HG03354 (cell line): ENCODE results near the gene OLFM3.

Experiments
- ATAC-seq: cut with Tn5 transposase; IDR thresholded peaks from one replicate; pipeline ENCODE4 v1.9.1; 2021; ENCODE audit warnings: mild to moderate bottlenecking; ENCODE audit not compliant: unreplicated experiment, poor library complexity, severe bottlenecking

The OLFM3 gene

DNA sequence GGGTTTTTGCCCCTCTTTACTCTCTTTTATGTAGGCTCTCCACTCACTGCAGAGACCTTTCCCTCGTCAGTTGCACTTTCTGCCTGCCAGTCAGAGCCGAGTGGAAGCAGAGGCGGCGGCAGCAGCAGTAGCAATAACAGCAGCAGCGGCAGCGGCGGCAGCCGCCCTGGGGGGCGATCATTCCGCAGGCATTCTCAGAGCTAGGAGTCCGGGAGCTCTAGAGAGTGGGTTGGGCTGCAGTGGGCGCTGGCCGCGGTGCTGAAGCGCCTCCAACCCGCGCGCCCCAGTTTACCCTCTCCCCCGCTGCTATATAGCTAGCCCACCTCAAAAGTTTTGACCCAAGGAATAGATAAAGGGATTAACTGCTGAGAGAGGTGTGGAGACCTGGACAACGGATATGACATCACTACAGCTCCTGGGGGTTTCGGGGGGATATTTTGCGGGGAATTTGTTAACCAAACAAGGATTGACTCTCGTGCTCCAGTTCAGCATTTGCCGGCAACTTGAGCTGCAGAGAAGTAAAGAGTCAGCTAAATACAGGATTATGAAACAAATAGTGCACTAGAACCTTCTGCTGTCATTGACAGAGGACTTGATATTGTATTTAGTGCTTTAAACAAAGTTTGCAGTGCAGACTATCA, at the start of gene OLFM3:
OLFM3 (minus strand) TSS at position 102 of the 641 bp plus-strand sequence.
- ATAC-seq: peak; percentile 69

DNA sequence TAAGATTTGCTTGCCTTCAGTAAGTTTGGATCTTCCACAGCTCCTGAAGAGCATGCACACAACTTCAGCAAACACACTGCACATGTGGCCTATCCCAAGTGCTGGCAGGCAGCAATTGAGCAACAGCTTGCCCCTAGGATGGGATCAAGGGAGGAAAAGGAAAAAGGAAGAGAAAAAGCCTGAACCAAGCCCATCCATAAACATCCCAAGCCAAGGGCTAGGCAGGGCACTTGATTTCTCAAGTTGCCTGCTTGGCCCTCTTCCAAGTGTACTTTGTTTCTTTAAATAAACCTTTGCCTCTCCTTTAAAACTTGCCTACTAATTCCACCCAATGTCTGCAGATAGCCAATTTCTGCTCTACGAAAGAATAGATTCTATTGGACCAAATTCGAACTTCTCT, 49.0 kb upstream of the OLFM3 start:
- ATAC-seq: no peak

GRCh38 chr1:102032534-102032933, 35.8 kb upstream of the OLFM3 start:
- peak; percentile 95 for ATAC-seq

- no peak for ATAC-seq
Observed at GRCh38 chr1:102019530-102019929, 22.8 kb upstream of the OLFM3 start.

- no peak for ATAC-seq
Observed at GRCh38 chr1:102015728-102016127, 19.0 kb upstream of the OLFM3 start.

DNA sequence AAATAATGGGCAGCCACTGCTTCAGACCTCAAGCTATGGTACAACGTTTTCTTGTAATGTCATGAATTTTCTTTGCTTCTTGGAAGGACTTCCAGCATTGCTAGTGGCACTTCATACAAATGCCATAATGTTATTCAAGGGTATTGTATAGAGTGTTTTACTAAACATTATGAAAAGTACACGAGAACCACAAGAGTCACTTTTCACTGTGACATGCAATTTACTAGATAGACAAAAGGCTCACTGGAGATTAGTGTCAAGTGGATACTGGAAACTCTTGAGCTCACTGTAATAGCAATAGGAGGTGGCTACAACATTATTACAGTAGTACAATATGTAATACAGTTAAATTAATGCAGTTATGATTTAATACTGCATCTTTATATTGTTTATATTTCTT, 5.3 kb upstream of the OLFM3 start:
- no peak for ATAC-seq

DNA sequence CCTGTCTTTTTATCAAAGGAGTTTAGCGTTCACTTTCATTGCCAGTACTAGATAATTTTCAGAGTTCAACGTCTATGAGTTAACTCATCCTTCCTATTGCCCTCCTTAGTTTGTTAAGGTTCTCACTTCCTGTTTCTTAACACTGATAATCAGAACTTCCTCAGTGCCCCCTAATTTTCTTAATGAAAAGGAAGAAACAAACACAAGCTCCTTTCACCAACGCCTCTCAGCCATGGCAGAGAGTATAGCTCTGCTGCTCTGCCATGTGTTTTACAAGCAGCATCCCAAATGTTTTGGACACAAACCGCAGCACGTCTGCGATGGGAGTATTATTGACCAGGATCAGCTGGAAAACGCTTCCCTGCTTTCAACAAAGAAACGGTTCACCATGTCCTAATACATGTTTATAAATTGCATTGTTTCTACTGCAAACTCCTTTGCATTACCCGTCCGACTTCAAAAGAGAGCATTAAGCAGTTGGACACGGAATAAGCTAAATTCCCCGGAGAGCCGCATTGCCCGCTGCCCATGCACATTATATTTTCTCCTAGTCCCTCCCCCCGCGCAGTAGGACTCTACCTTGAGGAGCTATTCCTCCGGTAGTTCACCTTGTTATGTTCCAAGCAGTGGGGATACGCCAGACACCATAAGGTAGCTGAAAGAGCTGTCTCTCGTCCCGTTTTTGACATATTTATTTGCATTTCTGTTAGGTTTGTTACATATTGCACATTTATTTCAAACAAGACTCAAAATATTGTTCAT, 561 bp downstream of the OLFM3 start:
- ATAC-seq: no peak

GRCh38 chr1:101993710-101994109, 3.0 kb downstream of the OLFM3 start:
- ATAC-seq: no peak

DNA sequence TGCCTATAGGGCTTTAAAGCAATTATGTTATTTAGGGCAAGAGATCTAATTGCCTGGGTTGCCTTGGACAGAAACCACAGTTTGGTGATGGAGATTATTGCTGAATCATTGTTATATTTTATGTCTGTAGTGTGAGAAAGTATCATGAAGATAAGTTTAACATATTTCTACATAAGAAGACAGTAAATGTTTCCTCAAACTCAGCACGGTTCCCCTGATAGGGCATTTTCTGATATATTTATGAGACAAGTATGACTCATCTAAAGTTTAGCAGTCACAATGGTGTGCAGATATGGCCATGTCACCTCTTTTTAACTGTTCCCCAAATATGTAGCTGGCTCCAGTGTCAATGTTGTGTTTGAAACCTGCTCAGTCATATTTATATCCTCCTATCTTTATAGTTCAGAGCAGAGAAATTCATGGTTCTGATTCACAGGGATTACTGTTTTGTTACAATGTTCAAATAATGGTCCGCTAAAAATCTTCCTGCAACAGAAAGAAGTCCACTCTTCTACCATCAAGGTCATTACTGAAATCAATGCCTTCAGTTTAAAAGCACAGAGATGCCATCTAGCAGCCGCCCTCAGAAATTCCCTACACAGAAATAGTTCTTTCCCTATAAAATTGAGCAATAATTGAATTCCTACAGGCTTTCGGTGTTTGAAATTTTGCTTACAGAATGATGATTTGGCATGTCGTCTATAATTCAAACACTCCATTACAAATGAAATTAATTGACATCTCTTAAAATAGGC, 3.7 kb downstream of the OLFM3 start:
- no peak for ATAC-seq

DNA sequence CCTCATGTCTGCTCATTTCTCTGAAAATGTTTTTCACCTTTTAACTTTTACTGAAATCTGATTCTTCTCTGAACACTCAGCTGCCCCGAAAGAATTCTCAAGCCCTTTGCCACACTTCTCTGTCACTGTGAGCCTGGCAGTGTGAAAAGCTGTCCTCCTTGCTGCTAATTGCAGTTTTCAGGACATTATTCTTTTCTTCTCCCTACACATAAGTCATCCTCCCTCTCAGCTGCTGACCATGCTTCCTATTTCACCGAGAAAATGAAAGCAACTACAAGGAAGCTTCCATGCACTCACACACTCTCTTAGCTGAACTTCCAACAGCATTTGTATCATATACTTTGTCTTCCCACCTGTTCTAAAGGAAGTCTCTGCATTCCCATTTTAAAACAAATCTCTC, 15.8 kb downstream of the OLFM3 start:
- ATAC-seq: no peak

DNA sequence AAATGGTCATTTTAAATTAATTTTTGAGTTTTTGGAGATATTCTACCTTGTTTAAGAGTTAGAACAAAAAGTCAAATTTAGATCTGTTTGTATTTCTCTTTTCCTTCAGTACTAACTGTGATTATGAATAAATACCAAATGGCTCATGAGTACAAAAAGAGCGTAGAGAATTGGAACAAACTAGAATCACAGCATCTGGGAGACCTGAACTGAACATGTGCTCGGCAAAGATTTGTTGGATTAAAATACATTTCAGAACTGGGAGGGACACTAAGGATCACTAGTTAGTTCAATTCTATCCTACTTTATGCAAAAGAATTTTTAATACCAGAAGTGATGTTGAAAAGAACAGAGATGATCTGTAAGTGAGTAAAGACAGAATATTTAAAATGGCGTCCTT, 19.5 kb downstream of the OLFM3 start:
- no peak for ATAC-seq

DNA sequence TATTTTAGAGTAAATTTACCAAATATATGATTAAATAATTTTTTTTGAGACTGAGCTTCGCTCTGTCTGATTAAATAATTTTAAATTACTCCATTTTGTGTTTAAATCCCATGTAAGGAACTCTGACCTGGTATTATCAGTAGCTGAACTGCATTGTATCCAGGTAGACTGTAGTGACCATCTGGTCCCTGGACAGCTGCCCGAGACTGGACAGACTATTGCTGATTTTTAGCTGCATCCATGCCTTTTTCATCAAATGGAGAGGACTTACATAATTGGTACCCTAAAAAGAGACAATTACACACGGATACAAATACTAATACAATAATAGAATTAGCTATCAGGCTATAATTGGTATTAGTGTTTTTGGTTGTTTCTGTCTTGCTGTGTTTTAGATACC, 20.6 kb downstream of the OLFM3 start:
- ATAC-seq: no peak

DNA sequence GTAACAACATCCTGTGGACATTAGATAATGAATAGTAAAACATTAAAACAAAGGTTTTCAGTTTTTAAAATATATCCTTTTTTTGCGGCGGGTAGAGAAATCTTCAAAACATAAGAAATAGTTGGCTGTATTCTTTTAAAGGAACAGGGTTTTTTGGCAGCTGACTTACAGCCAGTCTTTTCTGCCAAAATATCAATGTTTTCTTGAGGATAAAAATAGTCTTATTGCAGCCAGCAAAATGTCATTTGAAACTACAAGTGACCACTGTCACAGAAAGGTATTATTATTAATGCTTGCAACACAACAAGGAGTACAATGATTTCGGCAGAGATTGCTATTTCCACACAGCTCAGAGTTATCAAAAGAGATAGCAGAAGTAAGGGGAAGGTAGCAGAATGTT, 21.4 kb downstream of the OLFM3 start:
- ATAC-seq: no peak

DNA sequence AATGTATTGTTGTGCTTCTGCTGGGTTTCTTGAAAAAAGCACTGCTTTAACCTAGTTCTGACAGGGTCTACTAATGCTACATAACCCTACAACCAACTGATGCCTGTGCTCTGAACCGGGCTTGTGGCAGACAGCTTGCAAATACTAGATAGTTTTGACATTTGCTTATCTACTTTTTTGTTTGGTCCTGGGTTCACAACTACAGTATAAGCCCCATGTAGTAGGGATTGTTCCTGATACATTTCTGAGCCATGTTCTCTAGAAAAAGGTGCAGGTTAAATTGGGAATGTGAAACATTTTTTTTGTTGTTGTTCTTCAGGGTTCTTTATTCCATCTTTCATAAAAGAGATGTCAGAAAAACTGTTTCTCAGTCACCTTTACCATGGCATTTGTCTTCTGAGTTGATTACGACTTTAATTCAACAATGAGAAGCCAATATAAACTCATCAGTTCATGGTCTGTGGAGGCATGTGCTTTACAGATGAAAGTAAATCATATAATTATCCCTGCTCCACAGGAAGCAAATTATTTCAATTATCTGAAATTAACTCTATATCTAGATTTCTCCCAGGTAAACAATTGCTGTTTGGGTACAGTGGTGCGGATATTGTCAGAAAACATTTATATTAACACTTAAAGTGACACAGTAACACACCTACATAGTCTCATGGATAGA, 22.0 kb downstream of the OLFM3 start:
- ATAC-seq: no peak

DNA sequence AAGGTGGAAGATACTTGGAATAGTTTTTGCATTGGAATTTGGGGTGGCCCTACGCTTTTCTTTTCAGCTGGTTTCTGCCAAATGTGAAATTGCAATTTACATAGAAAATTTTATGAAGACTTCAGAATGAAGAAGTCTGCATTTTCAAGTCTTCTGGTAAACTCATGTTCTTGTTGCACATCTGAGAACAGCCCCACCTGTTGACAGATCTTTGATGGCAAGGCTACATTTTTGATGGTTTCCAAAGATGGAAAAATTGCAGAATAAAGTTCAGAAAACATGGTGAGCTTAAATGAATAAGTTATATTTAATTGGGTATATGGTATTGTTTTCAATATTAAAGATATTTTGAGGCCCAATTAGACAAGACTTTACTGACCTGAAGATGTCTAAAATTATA, 25.4 kb downstream of the OLFM3 start:
- ATAC-seq: no peak

- ATAC-seq: no peak
Observed at GRCh38 chr1:101967871-101968270, 28.9 kb downstream of the OLFM3 start.

DNA sequence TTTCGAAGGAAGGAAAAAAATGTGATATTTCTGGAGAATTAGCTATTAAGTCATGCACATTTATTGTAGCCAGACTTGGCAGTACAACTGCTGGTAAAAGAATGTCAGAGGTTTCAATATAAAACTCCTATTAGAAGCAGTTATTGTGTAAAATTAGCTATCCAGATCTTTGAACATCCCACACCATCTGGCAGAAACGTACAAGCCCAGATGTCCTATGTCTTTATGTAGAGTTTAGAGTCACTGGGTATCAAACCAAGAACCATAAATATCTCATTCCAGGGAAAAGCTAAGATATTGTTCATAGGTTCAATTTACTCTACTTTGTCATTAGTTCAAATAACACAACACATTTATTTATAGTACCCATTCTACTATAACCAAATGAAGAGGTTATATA, 31.4 kb downstream of the OLFM3 start:
- no peak for ATAC-seq

- ATAC-seq: no peak
Observed at GRCh38 chr1:101964708-101965107, 32.0 kb downstream of the OLFM3 start.

DNA sequence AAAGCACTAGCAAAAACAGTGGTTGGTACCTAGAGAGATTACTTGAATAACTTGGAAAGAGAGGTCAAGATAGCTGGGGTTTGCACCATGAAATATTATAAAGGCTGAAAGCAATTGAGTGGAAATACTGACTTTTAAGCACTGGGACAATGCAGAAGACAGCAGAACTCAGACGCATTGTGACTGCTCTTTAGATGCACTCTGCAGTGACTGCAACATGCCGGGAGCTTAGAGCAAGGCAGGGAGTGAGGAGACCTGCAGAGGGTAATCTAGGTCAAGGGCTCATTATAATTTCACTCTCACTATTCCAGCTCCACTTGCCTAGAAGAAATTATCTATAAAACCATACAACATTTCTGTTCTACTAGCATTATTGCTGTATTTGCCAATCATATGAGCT, 36.6 kb downstream of the OLFM3 start:
- ATAC-seq: no peak

DNA sequence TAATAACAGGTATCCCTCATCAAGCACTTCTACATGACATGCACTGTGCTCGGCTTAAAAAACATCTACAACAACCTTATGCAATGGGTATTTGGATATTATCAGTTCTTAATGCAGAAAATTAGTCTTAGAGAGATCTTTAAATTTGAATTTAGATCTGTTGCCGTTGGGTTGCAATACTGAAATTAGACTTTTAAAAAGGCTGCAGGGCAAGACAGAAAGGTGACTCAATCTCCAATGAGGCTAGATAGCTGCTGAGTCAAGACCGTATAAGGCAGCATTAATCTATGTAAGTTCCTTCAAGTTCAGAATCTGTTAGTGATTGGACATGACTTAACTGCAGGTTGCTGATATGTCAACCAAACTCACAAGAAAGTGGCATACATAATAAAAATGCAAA, 37.3 kb downstream of the OLFM3 start:
- ATAC-seq: no peak
